Endothelial cell (in vitro differentiated cells): ENCODE results near the gene TRIM2. TPM values are rescaled to one million over a fixed set of nuclear protein-coding genes. Genes with fewer than 3 reads are reported as not detected.
"Not testable (repeated sequence)": the region's sequence is repeated elsewhere in the genome, so short reads cannot be mapped to it uniquely, and the experiment has no call there.

Experiments
- DNase-seq: peaks from one replicate; pipeline ENCODE4 v3.0.0; 2021; ENCODE audit warnings: low spot score
- H3K27ac Mint-ChIP-seq: one replicate; pipeline ENCODE4 v1.8.0; 2021; ENCODE audit warnings: mixed read lengths, inconsistent platforms; ENCODE audit not compliant: unreplicated experiment
- H3K27me3 Mint-ChIP-seq: one replicate; pipeline ENCODE4 v1.8.0; 2021; ENCODE audit warnings: mild to moderate bottlenecking, moderate library complexity, mixed read lengths, inconsistent platforms; ENCODE audit not compliant: unreplicated experiment
- H3K36me3 Mint-ChIP-seq: one replicate; pipeline ENCODE4 v1.8.0; 2021; ENCODE audit warnings: mild to moderate bottlenecking, low read depth, mixed read lengths, inconsistent platforms; ENCODE audit not compliant: unreplicated experiment
- H3K4me1 Mint-ChIP-seq: one replicate; pipeline ENCODE4 v1.8.0; 2021; ENCODE audit warnings: mild to moderate bottlenecking, mixed read lengths, inconsistent platforms; ENCODE audit not compliant: unreplicated experiment
- H3K4me3 Mint-ChIP-seq: one replicate; pipeline ENCODE4 v1.8.0; 2021; ENCODE audit warnings: mild to moderate bottlenecking, mixed read lengths, inconsistent platforms; ENCODE audit not compliant: unreplicated experiment
- H3K9me3 Mint-ChIP-seq: one replicate; pipeline ENCODE4 v1.8.0; 2021; ENCODE audit warnings: mixed read lengths, inconsistent platforms; ENCODE audit not compliant: unreplicated experiment
- total RNA-seq: library from RNA; stranded (reverse); fragmentation: NEBNext Ultra II Directional; extraction: Animal tissue kit (Norgen Biotek cat#: 25700); gene quantifications from one replicate; pipeline ENCODE4 v1.2.1, GENCODE V29; 2021; ENCODE audit not compliant: unreplicated experiment
- TF ChIP-seq, protein P1 (sequence below): fragments of 200-600 bp; sonication (generic); IDR thresholded peaks from one replicate; pipeline ENCODE4 v1.5.0; 2021; ENCODE audit warnings: antibody characterized with exemption; ENCODE audit not compliant: unreplicated experiment

TRIM2 gene
- total RNA-seq, 1 donor from 2014 or later, result 15.4 TPM

DNA sequence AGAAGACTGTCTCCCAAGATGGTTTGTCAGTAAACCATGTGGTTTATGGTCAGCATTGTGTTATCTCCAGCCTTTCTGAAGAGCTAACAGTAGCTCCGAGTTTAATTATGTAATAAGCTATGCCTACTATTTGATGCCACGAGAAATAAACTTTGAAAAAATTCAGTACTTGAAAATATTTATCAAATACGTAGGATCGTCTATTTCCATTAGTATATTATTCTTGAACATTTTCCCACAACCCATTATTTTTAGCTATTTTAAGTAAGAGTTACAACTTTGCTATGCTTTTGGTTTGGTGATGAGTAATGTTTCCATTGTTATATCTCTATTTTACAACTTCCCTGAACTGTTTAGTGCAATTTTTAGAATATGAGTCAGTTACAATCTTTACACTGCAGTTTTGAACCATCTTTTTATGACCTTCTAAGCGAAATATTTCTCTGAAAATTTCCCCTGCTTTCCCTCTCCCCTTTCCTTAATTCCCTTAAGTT is 44.5 kb upstream of the TRIM2 start:
- H3K9me3 Mint-ChIP-seq, result no peaks in the 10 kb centered on the region
- DNase-seq, result no peak
- H3K4me3 Mint-ChIP-seq, result no peak overlapping the region
- H3K4me1 Mint-ChIP-seq, result peaks cover 2% of the 10 kb centered on the region
- no peak overlapping the region for H3K27ac Mint-ChIP-seq
- peaks cover 3% of the 10 kb centered on the region for H3K27me3 Mint-ChIP-seq
- TF ChIP-seq, protein P1, sequence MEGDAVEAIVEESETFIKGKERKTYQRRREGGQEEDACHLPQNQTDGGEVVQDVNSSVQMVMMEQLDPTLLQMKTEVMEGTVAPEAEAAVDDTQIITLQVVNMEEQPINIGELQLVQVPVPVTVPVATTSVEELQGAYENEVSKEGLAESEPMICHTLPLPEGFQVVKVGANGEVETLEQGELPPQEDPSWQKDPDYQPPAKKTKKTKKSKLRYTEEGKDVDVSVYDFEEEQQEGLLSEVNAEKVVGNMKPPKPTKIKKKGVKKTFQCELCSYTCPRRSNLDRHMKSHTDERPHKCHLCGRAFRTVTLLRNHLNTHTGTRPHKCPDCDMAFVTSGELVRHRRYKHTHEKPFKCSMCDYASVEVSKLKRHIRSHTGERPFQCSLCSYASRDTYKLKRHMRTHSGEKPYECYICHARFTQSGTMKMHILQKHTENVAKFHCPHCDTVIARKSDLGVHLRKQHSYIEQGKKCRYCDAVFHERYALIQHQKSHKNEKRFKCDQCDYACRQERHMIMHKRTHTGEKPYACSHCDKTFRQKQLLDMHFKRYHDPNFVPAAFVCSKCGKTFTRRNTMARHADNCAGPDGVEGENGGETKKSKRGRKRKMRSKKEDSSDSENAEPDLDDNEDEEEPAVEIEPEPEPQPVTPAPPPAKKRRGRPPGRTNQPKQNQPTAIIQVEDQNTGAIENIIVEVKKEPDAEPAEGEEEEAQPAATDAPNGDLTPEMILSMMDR, result no peak
- H3K36me3 Mint-ChIP-seq, result no peaks in the 10 kb centered on the region

DNA sequence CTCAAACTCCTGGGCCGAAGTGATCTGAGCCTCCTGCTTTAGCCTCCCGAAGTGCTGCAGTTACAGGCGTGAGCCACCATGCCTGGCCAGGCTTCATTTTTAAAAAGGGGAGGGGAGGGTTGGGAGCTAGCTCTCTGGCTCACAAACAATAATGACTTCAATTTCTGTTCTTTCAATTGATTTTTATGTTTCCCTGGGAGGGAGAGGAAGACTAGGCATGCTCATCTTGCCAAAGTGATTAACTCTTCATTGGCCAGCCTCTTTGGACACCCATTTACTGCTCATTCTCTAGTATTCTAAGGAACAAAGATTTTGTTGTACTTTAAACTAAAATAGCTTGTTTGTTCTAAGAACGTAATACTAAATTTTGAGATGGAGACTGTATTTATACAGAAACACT is 43.4 kb upstream of the TRIM2 start:
- H3K4me1 Mint-ChIP-seq, result peaks cover 2% of the 10 kb centered on the region
- no peak overlapping the region for H3K4me3 Mint-ChIP-seq
- TF ChIP-seq, protein P1, result no peak
- H3K27me3 Mint-ChIP-seq, result peaks cover 6% of the 10 kb centered on the region
- no peaks in the 10 kb centered on the region for H3K9me3 Mint-ChIP-seq
- no peak overlapping the region for H3K27ac Mint-ChIP-seq
- DNase-seq, result no peak
- H3K36me3 Mint-ChIP-seq, result no peaks in the 10 kb centered on the region

DNA sequence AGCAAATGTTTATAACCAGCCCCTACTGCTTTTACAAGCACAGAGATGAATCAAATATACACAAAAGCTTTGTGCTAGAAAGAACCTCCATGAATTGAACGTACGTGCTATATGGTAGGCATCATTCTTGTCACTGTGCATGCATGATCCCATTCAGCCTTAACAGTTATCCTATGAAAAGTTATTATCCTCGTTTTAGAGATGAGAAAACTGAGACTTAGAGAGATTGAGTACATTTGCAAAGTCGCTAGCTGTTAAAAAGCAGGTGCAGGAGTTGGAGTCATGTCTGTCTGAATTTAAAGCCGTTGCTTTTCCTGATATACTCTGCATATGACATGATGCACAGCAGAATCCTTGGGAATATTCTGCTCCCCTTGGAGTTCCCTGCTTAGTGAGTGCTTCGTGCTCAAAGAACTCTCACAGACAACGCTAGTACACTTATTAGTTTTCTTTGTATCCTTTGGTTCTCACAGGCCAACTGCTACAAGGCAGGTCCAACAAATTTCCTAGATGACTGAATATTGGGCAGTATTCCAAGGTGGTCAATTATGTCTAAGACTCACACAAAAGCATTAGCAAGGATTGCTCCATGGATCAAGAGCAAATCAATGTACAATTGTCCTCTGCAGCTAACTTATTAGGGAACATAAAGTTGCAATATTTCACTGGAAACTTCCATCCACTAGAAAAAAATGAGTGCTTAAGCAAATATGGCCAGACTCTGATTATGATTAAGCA is 42.8 kb upstream of the TRIM2 start:
- H3K9me3 Mint-ChIP-seq, result no peaks in the 10 kb centered on the region
- H3K27me3 Mint-ChIP-seq, result peaks cover 5% of the 10 kb centered on the region
- H3K4me1 Mint-ChIP-seq, result peaks cover under 1% of the 10 kb centered on the region
- no peak for DNase-seq
- TF ChIP-seq, protein P1, result no peak
- H3K36me3 Mint-ChIP-seq, result no peaks in the 10 kb centered on the region
- no peak overlapping the region for H3K27ac Mint-ChIP-seq
- H3K4me3 Mint-ChIP-seq, result no peak overlapping the region

DNA sequence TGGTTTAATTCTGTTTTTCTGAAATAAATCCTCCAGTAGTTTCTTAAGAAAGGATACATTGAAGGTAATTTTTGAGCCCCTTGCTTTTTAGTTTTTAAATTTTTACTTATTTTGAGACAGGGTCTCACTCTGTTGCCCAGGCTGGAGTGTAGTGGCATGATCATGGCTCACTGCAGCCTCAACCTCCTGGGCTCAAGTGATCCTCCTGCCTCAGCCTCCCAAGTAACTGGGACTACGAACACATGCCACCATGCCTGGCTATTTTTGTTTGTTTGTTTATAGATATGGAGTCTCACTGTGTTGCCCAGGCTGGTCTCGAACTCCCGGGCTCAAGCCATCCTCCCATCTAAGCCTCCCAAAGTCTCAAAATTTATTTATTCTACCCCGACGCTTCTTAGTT is 39.0 kb upstream of the TRIM2 start:
- not testable (repeated sequence) for H3K4me1 Mint-ChIP-seq, H3K27ac Mint-ChIP-seq, H3K36me3 Mint-ChIP-seq, H3K9me3 Mint-ChIP-seq, DNase-seq, H3K4me3 Mint-ChIP-seq, H3K27me3 Mint-ChIP-seq

GRCh38 chr4:153166716-153167501 is 37.3 kb upstream of the TRIM2 start:
- H3K36me3 Mint-ChIP-seq, result no peaks in the 10 kb centered on the region
- H3K27me3 Mint-ChIP-seq, result peaks cover 3% of the 10 kb centered on the region
- no peak overlapping the region for H3K4me3 Mint-ChIP-seq
- no peaks in the 10 kb centered on the region for H3K9me3 Mint-ChIP-seq
- DNase-seq, result no peak
- H3K4me1 Mint-ChIP-seq, result no peaks in the 10 kb centered on the region
- TF ChIP-seq, protein P1, result no peak
- no peak overlapping the region for H3K27ac Mint-ChIP-seq
